ENCODE data around the gene RGS7. TPM values are rescaled to one million over a fixed set of nuclear protein-coding genes. Genes with fewer than 3 reads are reported as not detected.
"Not testable (repeated sequence)": the region's sequence is repeated elsewhere in the genome, so short reads cannot be mapped to it uniquely, and the experiment has no call there.

The RGS7 gene
- total RNA-seq, 1 donor from 2014 or later = 0.18 TPM

DNA sequence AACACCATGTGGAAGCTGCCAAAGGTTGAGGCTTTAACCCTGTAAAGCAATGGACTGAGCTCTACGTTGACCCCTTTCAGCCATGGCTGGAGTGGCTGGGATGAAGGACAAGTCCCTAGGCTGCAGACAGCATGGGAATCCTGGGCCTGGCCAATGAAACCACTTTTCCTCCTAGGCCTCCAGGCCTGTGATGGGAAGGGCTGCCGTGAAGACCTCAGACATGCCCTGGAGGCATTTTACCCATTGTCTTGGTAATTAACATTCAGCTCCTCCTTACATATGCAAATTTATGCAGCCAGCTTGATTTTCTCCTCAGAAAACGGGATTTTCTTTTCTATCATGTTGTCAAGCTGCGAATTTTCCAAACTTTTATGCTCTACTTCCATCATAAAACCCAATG is 214.5 kb downstream of the RGS7 start:
- Mint-ChIP-seq H3K9me3 (ENCODE audit: unreplicated experiment) (peaks cover 4% of the 10 kb centered on the region), H3K4me3 (ENCODE audit: unreplicated experiment) (no peak overlapping the region), H3K4me1 (ENCODE audit: low read depth, unreplicated experiment) (no peaks in the 10 kb centered on the region), H3K27ac (ENCODE audit: unreplicated experiment) (no peak overlapping the region), H3K27me3 (ENCODE audit: low read depth, unreplicated experiment) (peaks cover 7% of the 10 kb centered on the region), H3K36me3 (ENCODE audit: low read depth, unreplicated experiment) (no peaks in the 10 kb centered on the region)
- no peaks in the 10 kb centered on the region for H3K4me1 ChIP-seq (ENCODE audit: insufficient read depth, low read length)
- no peak overlapping the region for H3K9ac ChIP-seq (ENCODE audit: low read length)
- no peaks in the 10 kb centered on the region for H4K20me1 ChIP-seq (ENCODE audit: insufficient read depth, low read length)
- DNase-seq (ENCODE audit: low read depth) (no peak), FAIRE-seq (no peak)
- H3K79me2 ChIP-seq (ENCODE audit: insufficient read depth, low read length) = no peaks in the 10 kb centered on the region
- H3K4me3 ChIP-seq (ENCODE audit: insufficient read depth, low read depth, low read length) = no peak overlapping the region
- TF ChIP-seq, protein P1, sequence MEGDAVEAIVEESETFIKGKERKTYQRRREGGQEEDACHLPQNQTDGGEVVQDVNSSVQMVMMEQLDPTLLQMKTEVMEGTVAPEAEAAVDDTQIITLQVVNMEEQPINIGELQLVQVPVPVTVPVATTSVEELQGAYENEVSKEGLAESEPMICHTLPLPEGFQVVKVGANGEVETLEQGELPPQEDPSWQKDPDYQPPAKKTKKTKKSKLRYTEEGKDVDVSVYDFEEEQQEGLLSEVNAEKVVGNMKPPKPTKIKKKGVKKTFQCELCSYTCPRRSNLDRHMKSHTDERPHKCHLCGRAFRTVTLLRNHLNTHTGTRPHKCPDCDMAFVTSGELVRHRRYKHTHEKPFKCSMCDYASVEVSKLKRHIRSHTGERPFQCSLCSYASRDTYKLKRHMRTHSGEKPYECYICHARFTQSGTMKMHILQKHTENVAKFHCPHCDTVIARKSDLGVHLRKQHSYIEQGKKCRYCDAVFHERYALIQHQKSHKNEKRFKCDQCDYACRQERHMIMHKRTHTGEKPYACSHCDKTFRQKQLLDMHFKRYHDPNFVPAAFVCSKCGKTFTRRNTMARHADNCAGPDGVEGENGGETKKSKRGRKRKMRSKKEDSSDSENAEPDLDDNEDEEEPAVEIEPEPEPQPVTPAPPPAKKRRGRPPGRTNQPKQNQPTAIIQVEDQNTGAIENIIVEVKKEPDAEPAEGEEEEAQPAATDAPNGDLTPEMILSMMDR (IDR thresholded peaks at IDR 0.05; ENCODE audit: insufficient read depth, low read depth, low read length) = no peak
- no peak for TF ChIP-seq EZH2 (IDR thresholded peaks at IDR 0.05; ENCODE audit: insufficient read depth, low read length)
- no peaks in the 10 kb centered on the region for H3K36me3 ChIP-seq (ENCODE audit: insufficient read depth, low read length)
- no peak overlapping the region for H3K4me2 ChIP-seq (ENCODE audit: low read length)
- H3K27me3 ChIP-seq (ENCODE audit: insufficient read depth, low read length) = no peaks in the 10 kb centered on the region
- no peaks in the 10 kb centered on the region for H3K9me3 ChIP-seq (ENCODE audit: insufficient read depth, low read depth, low read length)
- H2AFZ ChIP-seq (ENCODE audit: low read depth, low read length) = no peak overlapping the region
- H3K27ac ChIP-seq (ENCODE audit: low read depth, low read length) = no peak overlapping the region

DNA sequence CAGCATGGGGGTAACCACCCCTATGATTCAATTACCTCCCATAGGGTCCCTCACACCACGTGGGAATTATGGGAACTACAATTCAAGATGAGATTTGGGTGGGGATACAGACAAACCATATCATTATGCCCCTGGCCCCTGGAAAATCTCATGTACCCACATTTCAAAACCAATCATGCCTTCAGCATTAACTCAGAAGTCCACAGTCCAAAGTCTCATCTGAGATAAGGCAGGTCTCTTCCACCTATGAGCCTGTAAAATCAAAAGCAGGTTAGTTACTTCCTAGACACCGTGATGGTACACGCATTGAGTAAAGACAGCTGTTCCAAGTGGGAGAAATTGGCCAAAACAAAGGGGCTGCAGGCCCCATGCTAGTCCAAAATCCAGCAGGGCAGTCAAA is 215.4 kb downstream of the RGS7 start:
- H3K4me1 Mint-ChIP-seq (ENCODE audit: low read depth, unreplicated experiment); DNase-seq (ENCODE audit: low read depth); H3K27ac Mint-ChIP-seq (ENCODE audit: unreplicated experiment); H3K36me3 Mint-ChIP-seq (ENCODE audit: low read depth, unreplicated experiment); H3K27me3 ChIP-seq (ENCODE audit: insufficient read depth, low read length); H3K4me3 ChIP-seq (ENCODE audit: insufficient read depth, low read depth, low read length); H3K9me3 Mint-ChIP-seq (ENCODE audit: unreplicated experiment); H3K9ac ChIP-seq (ENCODE audit: low read length); H3K4me2 ChIP-seq (ENCODE audit: low read length); H2AFZ ChIP-seq (ENCODE audit: low read depth, low read length); H3K4me1 ChIP-seq (ENCODE audit: insufficient read depth, low read length); H3K9me3 ChIP-seq (ENCODE audit: insufficient read depth, low read depth, low read length); FAIRE-seq; H3K27me3 Mint-ChIP-seq (ENCODE audit: low read depth, unreplicated experiment); H3K4me3 Mint-ChIP-seq (ENCODE audit: unreplicated experiment); H3K27ac ChIP-seq (ENCODE audit: low read depth, low read length); H3K79me2 ChIP-seq (ENCODE audit: insufficient read depth, low read length); H4K20me1 ChIP-seq (ENCODE audit: insufficient read depth, low read length); H3K36me3 ChIP-seq (ENCODE audit: insufficient read depth, low read length): not testable (repeated sequence)

DNA sequence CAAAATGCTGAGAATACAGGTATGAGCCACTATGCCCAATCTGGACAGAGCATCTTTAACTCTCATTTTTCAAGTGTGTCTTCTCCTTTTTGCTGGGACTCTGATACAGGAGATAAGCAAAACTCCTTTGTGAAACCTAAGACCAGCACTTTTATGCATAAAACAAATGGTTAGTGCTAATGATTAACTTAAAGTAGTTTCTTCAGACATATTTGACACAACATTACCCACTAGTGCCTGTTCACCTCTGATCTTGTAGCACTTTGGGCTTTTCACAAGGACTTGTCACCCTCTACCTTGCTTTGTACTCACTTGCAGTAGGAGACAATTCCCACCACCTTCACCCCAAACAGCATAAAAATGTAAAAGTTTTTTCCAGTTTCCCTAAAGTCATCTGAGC is 216.3 kb downstream of the RGS7 start:
- Histone ChIP-seq H3K9ac (ENCODE audit: low read length) (no peak overlapping the region), H3K4me1 (ENCODE audit: insufficient read depth, low read length) (no peaks in the 10 kb centered on the region), H3K27ac (ENCODE audit: low read depth, low read length) (no peak overlapping the region), H3K27me3 (ENCODE audit: insufficient read depth, low read length) (no peaks in the 10 kb centered on the region), H2AFZ (ENCODE audit: low read depth, low read length) (no peak overlapping the region), H3K4me3 (ENCODE audit: insufficient read depth, low read depth, low read length) (no peak overlapping the region), H3K36me3 (ENCODE audit: insufficient read depth, low read length) (no peaks in the 10 kb centered on the region), H3K79me2 (ENCODE audit: insufficient read depth, low read length) (no peaks in the 10 kb centered on the region), H4K20me1 (ENCODE audit: insufficient read depth, low read length) (no peaks in the 10 kb centered on the region), H3K9me3 (ENCODE audit: insufficient read depth, low read depth, low read length) (no peaks in the 10 kb centered on the region), H3K4me2 (ENCODE audit: low read length) (no peak overlapping the region)
- H3K27ac Mint-ChIP-seq (ENCODE audit: unreplicated experiment) = no peak overlapping the region
- H3K36me3 Mint-ChIP-seq (ENCODE audit: low read depth, unreplicated experiment) = no peaks in the 10 kb centered on the region
- peaks cover 7% of the 10 kb centered on the region for H3K27me3 Mint-ChIP-seq (ENCODE audit: low read depth, unreplicated experiment)
- no peak overlapping the region for H3K4me3 Mint-ChIP-seq (ENCODE audit: unreplicated experiment)
- peaks cover 4% of the 10 kb centered on the region for H3K9me3 Mint-ChIP-seq (ENCODE audit: unreplicated experiment)
- no peaks in the 10 kb centered on the region for H3K4me1 Mint-ChIP-seq (ENCODE audit: low read depth, unreplicated experiment)
- DNase-seq (ENCODE audit: low read depth) = no peak
- no peak for TF ChIP-seq EZH2 (IDR thresholded peaks at IDR 0.05; ENCODE audit: insufficient read depth, low read length)
- TF ChIP-seq, protein P1 (IDR thresholded peaks at IDR 0.05; ENCODE audit: insufficient read depth, low read depth, low read length) = no peak
- no peak for FAIRE-seq

Measured in astrocyte (in vitro differentiated cells and primary cell).